ENCODE measurements around the gene SLC1A1.

SLC1A1 gene

GRCh38 chr9:4583001-4583400 is 92.7 kb downstream of the SLC1A1 start:
- no peak for TF ChIP-seq MAX (IDR thresholded peaks at IDR 0.05)
- no peak for TF ChIP-seq ZBTB7A (IDR thresholded peaks at IDR 0.05; ENCODE audit: low read depth)
- TF ChIP-seq CREB1 (IDR thresholded peaks at IDR 0.05; ENCODE audit: low read depth): no peak
- no peak for TF ChIP-seq CEBPB (IDR thresholded peaks at IDR 0.05)
- no peak for TF ChIP-seq FOXM1 (IDR thresholded peaks at IDR 0.05; ENCODE audit: borderline replicate concordance, low read depth)
- no peak for TF ChIP-seq REST (IDR thresholded peaks at IDR 0.05; ENCODE audit: low read depth)
- TF ChIP-seq TEAD4 (IDR thresholded peaks at IDR 0.05): no peak
- no peak for TF ChIP-seq NFIC (IDR thresholded peaks at IDR 0.05)
- no peak for TF ChIP-seq TCF12 (IDR thresholded peaks at IDR 0.05; ENCODE audit: low read depth)
- TF ChIP-seq YY1 (IDR thresholded peaks at IDR 0.05; ENCODE audit: low read depth): no peak
- TF ChIP-seq TAF1 (IDR thresholded peaks at IDR 0.05; ENCODE audit: low read depth): no peak
- TF ChIP-seq EGR1 (IDR thresholded peaks at IDR 0.05): no peak
- no peak for TF ChIP-seq USF1 (IDR thresholded peaks at IDR 0.05)
- no peak for TF ChIP-seq RAD21 (IDR thresholded peaks at IDR 0.05; ENCODE audit: low read depth)
- TF ChIP-seq EP300 (IDR thresholded peaks at IDR 0.05; ENCODE audit: borderline replicate concordance): no peak

- TF ChIP-seq CREB1 (IDR thresholded peaks at IDR 0.05; ENCODE audit: low read depth): no peak
- TF ChIP-seq NFIC (IDR thresholded peaks at IDR 0.05): no peak
These were observed 94.4 kb downstream of the SLC1A1 start for GRCh38 chr9:4584636-4585035.

- no peak for TF ChIP-seq FOXM1 (IDR thresholded peaks at IDR 0.05; ENCODE audit: borderline replicate concordance, low read depth)
- peak; percentile 80 for TF ChIP-seq REST (IDR thresholded peaks at IDR 0.05; ENCODE audit: low read depth)
These were observed 94.9 kb downstream of the SLC1A1 start for GRCh38 chr9:4585135-4585534.

GRCh38 chr9:4588721-4589120 is 98.5 kb downstream of the SLC1A1 start:
- TF ChIP-seq EGR1 (IDR thresholded peaks at IDR 0.05) (no peak), EP300 (IDR thresholded peaks at IDR 0.05; ENCODE audit: borderline replicate concordance) (no peak), CEBPB (IDR thresholded peaks at IDR 0.05) (no peak)

GRCh38 chr9:4590430-4591122 is 100.3 kb downstream of the SLC1A1 start:
- TF ChIP-seq CEBPB (IDR thresholded peaks at IDR 0.05): no peak
- TF ChIP-seq CREB1 (IDR thresholded peaks at IDR 0.05; ENCODE audit: low read depth): no peak
- no peak for TF ChIP-seq REST (IDR thresholded peaks at IDR 0.05; ENCODE audit: low read depth)

GRCh38 chr9:4591123-4591500 is 100.8 kb downstream of the SLC1A1 start:
- no peak for TF ChIP-seq CREB1 (IDR thresholded peaks at IDR 0.05; ENCODE audit: low read depth)
- TF ChIP-seq CEBPB (IDR thresholded peaks at IDR 0.05): no peak
- no peak for TF ChIP-seq EGR1 (IDR thresholded peaks at IDR 0.05)
- TF ChIP-seq FOXM1 (IDR thresholded peaks at IDR 0.05; ENCODE audit: borderline replicate concordance, low read depth): no peak
- TF ChIP-seq TCF12 (IDR thresholded peaks at IDR 0.05; ENCODE audit: low read depth): no peak
- TF ChIP-seq EP300 (IDR thresholded peaks at IDR 0.05; ENCODE audit: borderline replicate concordance): no peak
- no peak for TF ChIP-seq MAX (IDR thresholded peaks at IDR 0.05)
- no peak for TF ChIP-seq ZBTB7A (IDR thresholded peaks at IDR 0.05; ENCODE audit: low read depth)
- no peak for TF ChIP-seq YY1 (IDR thresholded peaks at IDR 0.05; ENCODE audit: low read depth)
- TF ChIP-seq TAF1 (IDR thresholded peaks at IDR 0.05; ENCODE audit: low read depth): no peak
- no peak for TF ChIP-seq USF1 (IDR thresholded peaks at IDR 0.05)
- TF ChIP-seq TEAD4 (IDR thresholded peaks at IDR 0.05): no peak

All from Ishikawa (cell line).